ENCODE measurements around the gene PALLD.
"Not testable (repeated sequence)": the region's sequence is repeated elsewhere in the genome, so short reads cannot be mapped to it uniquely, and the experiment has no call there.

Gene PALLD

DNA sequence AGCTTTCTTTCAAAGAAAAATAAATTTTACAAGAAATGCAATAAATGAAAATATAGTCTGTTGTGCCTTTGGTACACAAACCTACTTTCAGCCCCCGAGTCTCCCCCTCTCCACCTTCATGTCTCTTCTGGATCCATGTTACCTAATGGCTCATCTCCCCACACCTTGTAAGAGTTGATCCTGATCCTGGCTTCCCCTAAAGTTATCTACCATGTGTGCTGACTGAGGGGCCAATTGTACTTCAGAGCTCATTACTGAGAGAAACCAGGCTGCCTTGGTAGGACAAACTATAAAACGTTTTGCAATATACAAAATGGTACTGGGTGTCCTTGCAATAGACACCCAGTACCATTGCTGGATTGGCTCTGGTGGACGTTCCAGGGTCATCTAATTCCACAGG, 11.8 kb downstream of the PALLD start:
- TF ChIP-seq, protein P1, sequence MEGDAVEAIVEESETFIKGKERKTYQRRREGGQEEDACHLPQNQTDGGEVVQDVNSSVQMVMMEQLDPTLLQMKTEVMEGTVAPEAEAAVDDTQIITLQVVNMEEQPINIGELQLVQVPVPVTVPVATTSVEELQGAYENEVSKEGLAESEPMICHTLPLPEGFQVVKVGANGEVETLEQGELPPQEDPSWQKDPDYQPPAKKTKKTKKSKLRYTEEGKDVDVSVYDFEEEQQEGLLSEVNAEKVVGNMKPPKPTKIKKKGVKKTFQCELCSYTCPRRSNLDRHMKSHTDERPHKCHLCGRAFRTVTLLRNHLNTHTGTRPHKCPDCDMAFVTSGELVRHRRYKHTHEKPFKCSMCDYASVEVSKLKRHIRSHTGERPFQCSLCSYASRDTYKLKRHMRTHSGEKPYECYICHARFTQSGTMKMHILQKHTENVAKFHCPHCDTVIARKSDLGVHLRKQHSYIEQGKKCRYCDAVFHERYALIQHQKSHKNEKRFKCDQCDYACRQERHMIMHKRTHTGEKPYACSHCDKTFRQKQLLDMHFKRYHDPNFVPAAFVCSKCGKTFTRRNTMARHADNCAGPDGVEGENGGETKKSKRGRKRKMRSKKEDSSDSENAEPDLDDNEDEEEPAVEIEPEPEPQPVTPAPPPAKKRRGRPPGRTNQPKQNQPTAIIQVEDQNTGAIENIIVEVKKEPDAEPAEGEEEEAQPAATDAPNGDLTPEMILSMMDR (IDR thresholded peaks at IDR 0.05; ENCODE audit: poor library complexity, severe bottlenecking): no peak
- no peaks in the 10 kb centered on the region for H3K9me3 ChIP-seq (ENCODE audit: severe bottlenecking)
- DNase-seq (ENCODE audit: low spot score) (no peak), ATAC-seq (ENCODE audit: low read depth) (no peak)
- no peaks in the 10 kb centered on the region for H3K36me3 ChIP-seq (ENCODE audit: low read depth)
- H3K4me1 ChIP-seq (ENCODE audit: insufficient read depth, poor library complexity, severe bottlenecking): no peaks in the 10 kb centered on the region
- no peak overlapping the region for H3K27ac ChIP-seq (ENCODE audit: poor library complexity, severe bottlenecking)
- no peaks in the 10 kb centered on the region for H3K27me3 ChIP-seq (ENCODE audit: insufficient read depth, poor library complexity, severe bottlenecking)
- no peak overlapping the region for H3K4me3 ChIP-seq (ENCODE audit: severe bottlenecking)

DNA sequence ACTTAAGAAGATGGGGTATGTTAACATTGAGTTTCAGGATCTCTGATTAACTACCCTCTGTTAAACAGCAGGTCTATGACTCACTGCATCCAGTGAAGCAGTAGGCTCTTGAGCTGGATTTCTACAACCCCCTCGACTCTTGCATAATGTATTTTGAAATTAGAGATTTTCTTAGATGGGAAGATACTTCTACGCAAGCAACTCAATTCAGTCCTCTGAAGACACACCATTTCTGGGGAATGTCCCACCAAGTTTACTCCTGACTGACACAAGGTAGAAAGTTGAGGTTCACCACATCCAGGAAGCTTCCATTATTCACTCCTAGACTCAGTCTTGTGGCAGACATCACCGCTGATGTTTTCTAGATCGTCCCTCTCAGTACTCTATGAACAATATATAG, 12.9 kb downstream of the PALLD start:
- Histone ChIP-seq H3K4me1 (ENCODE audit: insufficient read depth, poor library complexity, severe bottlenecking) (peaks cover 4% of the 10 kb centered on the region), H3K4me3 (ENCODE audit: severe bottlenecking) (no peak overlapping the region), H3K27ac (ENCODE audit: poor library complexity, severe bottlenecking) (no peak overlapping the region), H3K27me3 (ENCODE audit: insufficient read depth, poor library complexity, severe bottlenecking) (no peaks in the 10 kb centered on the region), H3K36me3 (ENCODE audit: low read depth) (no peaks in the 10 kb centered on the region), H3K9me3 (ENCODE audit: severe bottlenecking) (no peaks in the 10 kb centered on the region)
- ATAC-seq (ENCODE audit: low read depth): no peak
- TF ChIP-seq, protein P1 (IDR thresholded peaks at IDR 0.05; ENCODE audit: poor library complexity, severe bottlenecking): no peak
- DNase-seq (ENCODE audit: low spot score): no peak

DNA sequence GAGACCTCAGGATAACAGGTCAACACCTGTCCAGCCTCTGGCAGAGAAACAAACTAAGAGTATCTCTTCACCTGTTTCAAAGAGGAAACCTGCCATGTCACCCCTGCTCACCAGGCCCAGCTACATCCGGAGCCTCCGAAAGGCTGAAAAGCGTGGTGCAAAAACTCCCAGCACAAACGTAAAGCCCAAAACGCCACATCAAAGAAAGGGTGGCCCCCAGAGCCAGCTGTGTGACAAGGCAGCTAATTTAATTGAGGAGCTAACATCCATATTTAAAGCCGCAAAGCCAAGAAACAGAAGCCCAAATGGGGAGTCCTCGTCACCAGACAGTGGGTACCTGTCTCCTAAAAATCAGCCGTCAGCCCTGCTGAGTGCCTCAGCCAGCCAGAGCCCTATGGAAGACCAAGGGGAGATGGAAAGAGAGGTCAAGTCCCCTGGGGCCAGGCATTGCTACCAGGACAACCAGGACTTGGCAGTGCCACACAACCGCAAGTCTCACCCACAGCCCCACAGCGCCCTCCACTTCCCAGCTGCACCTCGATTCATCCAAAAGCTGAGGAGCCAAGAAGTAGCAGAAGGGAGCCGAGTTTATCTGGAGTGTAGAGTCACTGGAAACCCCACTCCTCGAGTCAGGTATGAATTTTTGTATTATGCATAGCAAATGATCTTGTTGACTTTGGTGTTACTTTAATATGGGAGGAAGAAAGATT, 15.1 kb downstream of the PALLD start:
- Histone ChIP-seq H3K4me3 (ENCODE audit: severe bottlenecking) (no peak overlapping the region), H3K27ac (ENCODE audit: poor library complexity, severe bottlenecking) (no peak overlapping the region), H3K27me3 (ENCODE audit: insufficient read depth, poor library complexity, severe bottlenecking) (no peaks in the 10 kb centered on the region), H3K36me3 (ENCODE audit: low read depth) (no peaks in the 10 kb centered on the region), H3K9me3 (ENCODE audit: severe bottlenecking) (no peaks in the 10 kb centered on the region), H3K4me1 (ENCODE audit: insufficient read depth, poor library complexity, severe bottlenecking) (peaks cover 4% of the 10 kb centered on the region)
- TF ChIP-seq, protein P1 (IDR thresholded peaks at IDR 0.05; ENCODE audit: poor library complexity, severe bottlenecking): no peak
- no peak for DNase-seq (ENCODE audit: low spot score)
- no peak for ATAC-seq (ENCODE audit: low read depth)

GRCh38 chr4:168513826-168514225, 17.0 kb downstream of the PALLD start:
- not testable (repeated sequence) for H3K27ac ChIP-seq (ENCODE audit: poor library complexity, severe bottlenecking); H3K4me3 ChIP-seq (ENCODE audit: severe bottlenecking); ATAC-seq (ENCODE audit: low read depth); H3K4me1 ChIP-seq (ENCODE audit: insufficient read depth, poor library complexity, severe bottlenecking); H3K27me3 ChIP-seq (ENCODE audit: insufficient read depth, poor library complexity, severe bottlenecking); H3K36me3 ChIP-seq (ENCODE audit: low read depth); DNase-seq (ENCODE audit: low spot score); H3K9me3 ChIP-seq (ENCODE audit: severe bottlenecking)

DNA sequence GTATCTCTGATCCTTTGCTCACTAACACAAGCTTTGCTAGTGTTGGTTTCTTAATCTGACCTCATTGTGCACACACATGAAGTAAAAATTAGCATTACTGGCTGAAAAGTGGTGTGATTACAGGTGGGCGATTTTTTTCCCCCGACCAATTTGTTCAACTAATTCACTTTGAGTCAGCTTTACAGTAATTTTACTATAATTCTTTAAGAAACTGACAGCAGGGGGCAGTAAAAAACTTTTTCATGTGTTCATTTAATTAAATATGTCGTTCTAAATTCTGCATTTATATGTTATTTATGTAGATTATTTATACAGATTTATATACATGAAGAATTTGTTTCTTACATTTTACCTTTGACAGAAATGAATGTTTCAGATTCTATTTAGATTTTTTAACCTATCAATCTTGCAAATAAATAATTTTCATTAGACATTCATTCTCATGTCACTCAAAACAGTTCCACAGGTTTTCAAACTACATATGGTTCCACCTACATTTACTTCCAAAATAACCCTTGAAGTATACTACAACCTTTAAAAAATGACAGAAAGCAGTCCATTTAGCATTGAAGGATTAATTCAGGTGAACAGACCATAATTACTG, 17.5 kb downstream of the PALLD start:
- TF ChIP-seq, protein P1 (IDR thresholded peaks at IDR 0.05; ENCODE audit: poor library complexity, severe bottlenecking): peak; percentile 76
- no peak for DNase-seq (ENCODE audit: low spot score)
- H3K27ac ChIP-seq (ENCODE audit: poor library complexity, severe bottlenecking): no peak overlapping the region

More for the DNA sequence above, 17.5 kb downstream of the PALLD start:
- H3K36me3 ChIP-seq (ENCODE audit: low read depth): no peaks in the 10 kb centered on the region
- no peak for ATAC-seq (ENCODE audit: low read depth)
- H3K4me3 ChIP-seq (ENCODE audit: severe bottlenecking): no peak overlapping the region
- no peaks in the 10 kb centered on the region for H3K9me3 ChIP-seq (ENCODE audit: severe bottlenecking)
- no peaks in the 10 kb centered on the region for H3K27me3 ChIP-seq (ENCODE audit: insufficient read depth, poor library complexity, severe bottlenecking)
- peaks cover 4% of the 10 kb centered on the region for H3K4me1 ChIP-seq (ENCODE audit: insufficient read depth, poor library complexity, severe bottlenecking)

All from RWPE2 (cell line).